NAMALWA (cell line): ENCODE data around the gene MS4A3.
"Not testable (repeated sequence)": the region's sequence is repeated elsewhere in the genome, so short reads cannot be mapped to it uniquely, and the experiment has no call there.

Experiments
- DNase-seq: peaks from one replicate; pipeline ENCODE4 v3.0.0-alpha.2; 2015; ENCODE audit warnings: low spot score

The MS4A3 gene

DNA sequence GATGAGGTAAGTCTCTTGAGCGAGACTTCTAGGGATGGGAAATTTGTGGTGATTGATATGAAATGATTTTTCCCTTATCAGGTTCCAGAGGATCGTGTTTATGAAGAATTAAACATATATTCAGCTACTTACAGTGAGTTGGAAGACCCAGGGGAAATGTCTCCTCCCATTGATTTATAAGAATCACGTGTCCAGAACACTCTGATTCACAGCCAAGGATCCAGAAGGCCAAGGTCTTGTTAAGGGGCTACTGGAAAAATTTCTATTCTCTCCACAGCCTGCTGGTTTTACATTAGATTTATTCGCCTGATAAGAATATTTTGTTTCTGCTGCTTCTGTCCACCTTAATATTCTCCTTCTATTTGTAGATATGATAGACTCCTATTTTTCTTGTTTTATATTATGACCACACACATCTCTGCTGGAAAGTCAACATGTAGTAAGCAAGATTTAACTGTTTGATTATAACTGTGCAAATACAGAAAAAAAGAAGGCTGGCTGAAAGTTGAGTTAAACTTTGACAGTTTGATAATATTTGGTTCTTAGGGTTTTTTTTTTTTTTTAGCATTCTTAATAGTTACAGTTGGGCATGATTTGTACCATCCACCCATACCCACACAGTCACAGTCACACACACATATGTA lies 39.1 kb downstream of the MS4A3 start:
- no peak for DNase-seq

- no peak for DNase-seq
Observed at GRCh38 chr11:60097189-60097588, 40.7 kb downstream of the MS4A3 start.

GRCh38 chr11:60098508-60098907 lies 42.0 kb downstream of the MS4A3 start:
- no peak for DNase-seq

- no peak for DNase-seq
Observed at GRCh38 chr11:60100516-60100915, 44.1 kb downstream of the MS4A3 start.

DNA sequence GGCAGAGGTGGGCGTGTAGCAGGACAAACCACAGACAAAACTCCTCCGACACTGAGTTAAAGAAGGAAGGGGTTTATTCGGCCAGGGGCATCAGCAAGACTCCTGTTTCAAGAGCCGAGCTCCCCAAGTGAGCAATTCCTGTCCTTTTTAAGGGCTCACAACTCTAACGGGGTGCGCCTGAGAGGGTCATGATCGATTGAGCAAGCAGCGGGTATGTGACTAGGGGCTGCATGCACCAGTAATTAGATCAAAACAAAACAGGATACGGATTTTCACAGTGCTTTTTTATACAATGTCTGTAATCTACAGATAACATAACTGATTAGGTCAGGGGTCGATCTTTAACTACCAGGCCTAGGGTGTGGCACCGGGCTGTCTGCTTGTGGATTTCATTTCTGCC lies 44.9 kb downstream of the MS4A3 start:
- not testable (repeated sequence) for DNase-seq

DNA sequence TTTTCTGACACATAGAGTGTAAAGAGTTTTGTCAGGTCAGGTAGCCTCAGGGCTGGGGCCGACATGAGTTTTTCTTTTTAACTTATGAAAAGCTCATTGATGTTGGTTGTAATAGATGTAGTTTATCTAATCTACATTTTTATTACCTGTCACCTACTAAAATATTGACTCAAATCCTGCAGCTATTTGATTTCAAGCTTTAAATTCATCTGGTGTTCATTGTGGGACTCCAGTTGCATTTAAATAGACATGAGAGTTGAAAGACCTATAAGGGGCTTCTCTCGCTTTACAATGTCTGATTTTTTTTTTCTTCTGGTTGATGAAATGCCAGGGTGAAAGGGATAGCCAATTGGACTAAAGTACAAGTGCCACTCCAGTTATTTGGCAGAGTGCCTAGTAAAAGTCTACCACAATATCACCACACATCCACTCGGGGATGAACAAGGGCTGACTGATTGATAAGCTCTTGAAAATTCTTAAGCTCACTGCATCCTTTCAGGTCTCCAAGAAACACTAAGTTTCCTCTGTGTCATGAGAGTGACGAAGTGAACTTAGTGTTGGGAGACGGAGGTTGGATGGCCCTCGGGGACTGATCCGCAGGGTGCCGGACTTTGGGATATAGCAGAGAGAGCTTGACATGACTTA lies 48.1 kb downstream of the MS4A3 start:
- not testable (repeated sequence) for DNase-seq

DNA sequence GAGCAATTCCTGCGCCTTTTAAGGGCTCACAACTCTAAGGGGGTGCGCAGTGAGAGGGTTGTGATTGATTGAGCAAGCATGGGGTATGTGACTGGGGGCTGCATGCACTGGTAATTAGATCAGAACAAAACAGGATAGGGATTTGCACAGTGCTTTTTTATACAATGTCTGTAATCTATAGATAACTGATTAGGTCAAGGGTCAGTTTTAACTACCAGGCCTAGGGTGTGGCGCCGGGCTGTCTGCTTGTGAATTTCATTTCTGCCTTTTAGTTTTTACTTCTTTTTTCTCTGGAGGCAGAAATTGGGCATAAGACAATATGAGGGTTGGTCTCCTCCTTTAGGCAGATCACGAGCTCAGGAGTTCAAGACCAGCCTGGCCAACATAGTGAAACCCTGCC lies 52.2 kb downstream of the MS4A3 start:
- not testable (repeated sequence) for DNase-seq

GRCh38 chr11:60111793-60112192 lies 55.3 kb downstream of the MS4A3 start:
- DNase-seq = no peak

DNA sequence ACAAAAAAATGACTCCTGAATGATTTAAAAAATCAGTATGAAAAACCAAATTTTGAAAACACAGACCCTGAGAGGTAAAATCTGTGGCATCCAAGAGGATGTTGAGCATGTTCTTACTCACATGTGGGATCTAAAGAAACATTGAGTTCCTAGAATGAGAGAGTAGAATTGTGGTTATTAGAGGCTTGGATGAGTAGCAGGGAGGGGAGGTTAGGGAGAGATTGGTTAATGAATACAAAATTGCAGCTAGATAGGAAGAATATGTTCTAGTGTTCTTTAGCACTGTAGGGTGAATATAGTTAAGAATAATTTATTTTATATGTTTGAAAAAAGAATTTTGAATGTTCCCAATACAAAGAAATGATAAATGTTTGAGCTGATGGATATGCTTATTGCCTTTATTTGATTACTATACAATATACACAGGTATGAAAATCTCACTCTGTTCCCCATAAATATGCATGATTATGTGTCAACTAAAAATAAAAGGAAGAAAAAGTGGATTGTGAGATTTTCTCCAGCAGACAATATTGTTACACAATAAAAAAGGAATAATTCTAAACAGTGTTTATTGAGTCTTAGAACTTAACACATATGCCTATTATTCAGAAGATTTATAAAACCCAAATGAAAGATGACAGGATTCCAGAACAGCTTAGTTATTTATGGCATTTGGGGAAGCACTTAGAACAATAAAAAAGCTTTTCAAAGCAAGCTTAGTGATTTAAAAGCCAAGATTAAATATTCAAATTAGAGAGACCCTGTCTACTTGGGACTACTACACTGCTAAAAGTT lies 60.7 kb downstream of the MS4A3 start:
- no peak for DNase-seq

DNA sequence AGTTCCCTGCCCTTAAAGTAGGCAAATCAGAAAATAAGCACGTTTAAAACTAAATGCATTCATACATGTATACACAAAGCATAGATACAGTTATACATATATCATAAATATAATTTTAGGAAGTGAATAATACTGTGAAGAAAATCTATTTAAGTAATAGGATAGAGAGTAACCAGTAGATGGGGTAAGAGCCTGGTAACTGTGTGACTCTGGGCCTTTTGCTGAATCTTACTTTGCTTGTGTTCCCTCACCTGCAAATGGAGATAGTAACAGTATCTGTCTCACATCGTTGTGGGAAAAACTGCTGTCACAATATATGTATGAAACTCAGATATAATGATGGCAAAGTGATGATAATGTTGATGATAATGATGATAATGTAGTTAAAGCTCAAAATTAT lies 61.9 kb downstream of the MS4A3 start:
- DNase-seq = no peak

- no peak for DNase-seq
Observed at GRCh38 chr11:60119710-60120109, 63.2 kb downstream of the MS4A3 start.
